ENCODE results near the gene DGKG.
A peak's percentile ranks its signal among the peaks of the same experiment; 100 is the strongest.

The DGKG gene

DNA sequence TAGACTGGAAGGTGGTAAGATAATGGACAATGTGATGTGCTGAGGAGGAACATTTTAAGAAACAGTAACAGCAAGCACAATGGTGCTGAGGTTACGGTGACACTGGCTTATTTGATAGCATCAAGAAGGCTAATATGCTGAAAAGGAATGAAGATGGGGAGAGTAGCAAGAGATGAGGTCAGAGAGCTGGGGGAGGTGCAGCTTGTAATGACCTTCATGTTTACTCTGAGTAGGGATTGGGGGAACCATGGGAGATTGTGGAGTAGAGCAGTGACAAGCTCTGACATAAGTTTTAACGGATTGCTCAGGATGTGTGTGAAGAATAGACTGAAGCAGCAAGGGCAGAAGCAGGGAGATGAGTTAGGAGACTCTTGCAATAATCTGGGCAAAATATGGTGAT, 56.7 kb downstream of the DGKG start:
- Histone ChIP-seq H2AK5ac (ENCODE audit: low read length) (no peak overlapping the region), H3K23ac (ENCODE audit: low read length) (no peak overlapping the region), H2BK12ac (ENCODE audit: low read length) (no peak overlapping the region), H2BK120ac (ENCODE audit: insufficient read depth, low read length, poor library complexity) (no peak overlapping the region), H4K91ac (ENCODE audit: low read depth, low read length) (no peak overlapping the region), H3K79me1 (ENCODE audit: low read length) (no peaks in the 10 kb centered on the region), H3K4me2 (ENCODE audit: low read length) (no peak overlapping the region), H4K8ac (ENCODE audit: low read depth, low read length) (no peak overlapping the region), H3K27me3 (ENCODE audit: insufficient read depth, low read length) (no peaks in the 10 kb centered on the region), H3K9me3 (ENCODE audit: insufficient read depth, low read depth, low read length) (no peaks in the 10 kb centered on the region), H3K4ac (ENCODE audit: low read depth, low read length) (no peak overlapping the region), H3K18ac (ENCODE audit: low read length) (no peak overlapping the region), H3K14ac (ENCODE audit: low read length) (no peak overlapping the region), H3K36me3 (ENCODE audit: control insufficient read depth in 1 of 2, insufficient read depth in 2 of 2, low read length in 2 of 2) (no peaks in the 10 kb centered on the region), H3K4me1 (ENCODE audit: control insufficient read depth in 1 of 2, insufficient read depth in 2 of 2, low read length in 2 of 2) (no peaks in the 10 kb centered on the region), H3K9ac (ENCODE audit: low read length) (no peak overlapping the region), H4K12ac (ENCODE audit: low read depth, low read length) (no peak overlapping the region), H2BK5ac (ENCODE audit: low read depth, low read length, poor library complexity) (no peak overlapping the region), H3K27ac (ENCODE audit: low read depth, low read length) (no peak overlapping the region), H3K79me2 (ENCODE audit: control insufficient read depth, insufficient read depth, low read length, poor library complexity) (no peaks in the 10 kb centered on the region), H2AFZ (ENCODE audit: insufficient read depth, low read length, poor library complexity) (no peak overlapping the region), H3K4me3 (ENCODE audit: low read depth, low read length) (no peak overlapping the region)
- DNase-seq, result no peak
- no CpG with 5 or more reads among the region's 2 CpGs for WGBS (ENCODE audit: extremely low coverage, insufficient coverage, insufficient read length)

DNA sequence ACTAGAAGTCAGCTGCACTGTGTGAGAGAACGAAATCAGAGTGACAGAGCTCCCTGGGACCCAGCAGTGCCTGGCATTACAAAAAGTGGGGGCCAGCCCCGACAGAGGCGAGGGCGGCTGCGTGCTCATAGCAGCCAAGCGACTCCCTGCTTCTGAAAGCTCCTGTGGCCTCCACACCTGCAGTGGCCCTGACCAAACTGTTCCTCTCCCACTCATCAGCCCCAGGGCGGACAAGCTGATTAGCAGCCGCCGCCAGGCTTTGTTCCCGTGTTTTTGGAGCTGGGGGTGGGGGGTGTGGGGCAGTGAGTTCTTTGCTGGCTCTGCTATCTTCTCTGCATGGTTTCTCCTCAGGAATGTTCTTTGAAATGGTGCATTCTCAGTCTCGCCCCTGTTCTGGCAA, 58.1 kb downstream of the DGKG start:
- Histone ChIP-seq H3K23ac (ENCODE audit: low read length) (no peak overlapping the region), H3K27ac (ENCODE audit: low read depth, low read length) (no peak overlapping the region), H3K4ac (ENCODE audit: low read depth, low read length) (no peak overlapping the region), H3K4me3 (ENCODE audit: low read depth, low read length) (no peak overlapping the region), H3K9me3 (ENCODE audit: insufficient read depth, low read depth, low read length) (no peaks in the 10 kb centered on the region), H3K4me1 (ENCODE audit: control insufficient read depth in 1 of 2, insufficient read depth in 2 of 2, low read length in 2 of 2) (no peaks in the 10 kb centered on the region), H2BK120ac (ENCODE audit: insufficient read depth, low read length, poor library complexity) (no peak overlapping the region), H2BK12ac (ENCODE audit: low read length) (no peak overlapping the region), H3K18ac (ENCODE audit: low read length) (no peak overlapping the region), H2BK5ac (ENCODE audit: low read depth, low read length, poor library complexity) (no peak overlapping the region), H3K14ac (ENCODE audit: low read length) (no peak overlapping the region), H3K9ac (ENCODE audit: low read length) (no peak overlapping the region), H4K91ac (ENCODE audit: low read depth, low read length) (no peak overlapping the region), H3K79me1 (ENCODE audit: low read length) (no peaks in the 10 kb centered on the region), H2AK5ac (ENCODE audit: low read length) (no peak overlapping the region), H3K27me3 (ENCODE audit: insufficient read depth, low read length) (no peaks in the 10 kb centered on the region), H3K36me3 (ENCODE audit: control insufficient read depth in 1 of 2, insufficient read depth in 2 of 2, low read length in 2 of 2) (no peaks in the 10 kb centered on the region), H4K8ac (ENCODE audit: low read depth, low read length) (no peak overlapping the region), H2AFZ (ENCODE audit: insufficient read depth, low read length, poor library complexity) (no peak overlapping the region), H3K79me2 (ENCODE audit: control insufficient read depth, insufficient read depth, low read length, poor library complexity) (no peaks in the 10 kb centered on the region), H3K4me2 (ENCODE audit: low read length) (no peak overlapping the region), H4K12ac (ENCODE audit: low read depth, low read length) (no peak overlapping the region)
- DNase-seq, result no peak
- no CpG with 5 or more reads among the region's 11 CpGs for WGBS (ENCODE audit: extremely low coverage, insufficient coverage, insufficient read length)

DNA sequence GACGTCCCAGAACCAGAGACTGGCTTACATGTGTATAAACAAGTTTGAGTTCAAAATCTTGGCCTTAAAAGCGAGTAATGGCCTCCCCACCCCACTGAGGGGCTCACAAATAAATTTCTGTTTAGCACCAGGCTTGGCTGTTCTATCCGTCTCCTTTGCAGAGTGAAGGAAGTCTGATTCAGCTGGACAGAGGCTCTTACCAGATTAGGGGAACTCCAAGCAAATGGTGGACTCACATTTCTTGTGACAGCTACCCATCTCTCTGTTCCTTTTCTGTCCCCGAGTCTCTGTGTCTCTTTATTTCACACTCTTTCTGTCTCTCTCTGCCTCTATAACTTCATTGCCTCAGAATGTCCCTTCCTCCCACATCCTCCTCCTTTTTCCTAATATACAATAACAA, 62.7 kb downstream of the DGKG start:
- WGBS (ENCODE audit: extremely low coverage, insufficient coverage, insufficient read length), result no CpG with 5 or more reads among the region's 4 CpGs

DNA sequence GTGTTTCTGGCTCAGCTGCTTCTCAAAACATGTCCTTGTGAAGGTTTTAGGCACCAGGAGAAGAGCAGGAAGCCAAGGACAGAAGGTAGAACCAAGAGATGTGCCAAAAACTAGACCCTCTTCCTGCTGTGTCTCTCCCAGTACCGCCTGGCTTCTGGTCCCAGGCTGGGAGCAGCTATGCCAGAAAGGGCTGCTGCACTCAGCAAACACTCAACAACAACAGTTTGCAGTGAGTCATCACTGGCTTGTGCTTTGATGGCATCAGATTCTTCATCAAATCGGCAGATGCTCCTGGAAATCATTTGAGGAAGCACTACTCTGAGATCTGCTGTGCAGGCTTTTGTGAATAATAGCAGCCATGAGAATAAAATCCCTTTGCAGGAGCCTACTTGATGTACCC, 63.2 kb downstream of the DGKG start:
- Histone ChIP-seq H4K8ac (ENCODE audit: low read depth, low read length) (no peak overlapping the region), H3K9ac (ENCODE audit: low read length) (no peak overlapping the region), H2BK120ac (ENCODE audit: insufficient read depth, low read length, poor library complexity) (no peak overlapping the region), H4K12ac (ENCODE audit: low read depth, low read length) (no peak overlapping the region), H2BK12ac (ENCODE audit: low read length) (no peak overlapping the region), H3K4me3 (ENCODE audit: low read depth, low read length) (no peak overlapping the region), H3K27ac (ENCODE audit: low read depth, low read length) (no peak overlapping the region), H2AK5ac (ENCODE audit: low read length) (no peak overlapping the region), H3K4me1 (ENCODE audit: control insufficient read depth in 1 of 2, insufficient read depth in 2 of 2, low read length in 2 of 2) (no peaks in the 10 kb centered on the region), H3K79me1 (ENCODE audit: low read length) (no peaks in the 10 kb centered on the region), H4K91ac (ENCODE audit: low read depth, low read length) (no peak overlapping the region), H2BK5ac (ENCODE audit: low read depth, low read length, poor library complexity) (no peak overlapping the region), H3K79me2 (ENCODE audit: control insufficient read depth, insufficient read depth, low read length, poor library complexity) (no peaks in the 10 kb centered on the region), H3K23ac (ENCODE audit: low read length) (no peak overlapping the region), H2AFZ (ENCODE audit: insufficient read depth, low read length, poor library complexity) (no peak overlapping the region), H3K36me3 (ENCODE audit: control insufficient read depth in 1 of 2, insufficient read depth in 2 of 2, low read length in 2 of 2) (no peaks in the 10 kb centered on the region), H3K9me3 (ENCODE audit: insufficient read depth, low read depth, low read length) (no peaks in the 10 kb centered on the region), H3K18ac (ENCODE audit: low read length) (no peak overlapping the region), H3K4ac (ENCODE audit: low read depth, low read length) (no peak overlapping the region), H3K27me3 (ENCODE audit: insufficient read depth, low read length) (no peaks in the 10 kb centered on the region), H3K14ac (ENCODE audit: low read length) (no peak overlapping the region), H3K4me2 (ENCODE audit: low read length) (no peak overlapping the region)
- no CpG with 5 or more reads among the region's 2 CpGs for WGBS (ENCODE audit: extremely low coverage, insufficient coverage, insufficient read length)
- peak in 1 of 2 donors; percentile 21 for DNase-seq

More for the DNA sequence above, 62.7 kb downstream of the DGKG start:
- Histone ChIP-seq H3K9ac (ENCODE audit: low read length) (no peak overlapping the region), H4K8ac (ENCODE audit: low read depth, low read length) (no peak overlapping the region), H3K23ac (ENCODE audit: low read length) (no peak overlapping the region), H2AK5ac (ENCODE audit: low read length) (no peak overlapping the region), H3K36me3 (ENCODE audit: control insufficient read depth in 1 of 2, insufficient read depth in 2 of 2, low read length in 2 of 2) (no peaks in the 10 kb centered on the region), H4K12ac (ENCODE audit: low read depth, low read length) (no peak overlapping the region), H3K9me3 (ENCODE audit: insufficient read depth, low read depth, low read length) (no peaks in the 10 kb centered on the region), H3K4ac (ENCODE audit: low read depth, low read length) (no peak overlapping the region), H3K79me1 (ENCODE audit: low read length) (no peaks in the 10 kb centered on the region), H2AFZ (ENCODE audit: insufficient read depth, low read length, poor library complexity) (no peak overlapping the region), H3K4me3 (ENCODE audit: low read depth, low read length) (no peak overlapping the region), H3K27me3 (ENCODE audit: insufficient read depth, low read length) (no peaks in the 10 kb centered on the region), H4K91ac (ENCODE audit: low read depth, low read length) (no peak overlapping the region), H3K14ac (ENCODE audit: low read length) (no peak overlapping the region), H3K4me1 (ENCODE audit: control insufficient read depth in 1 of 2, insufficient read depth in 2 of 2, low read length in 2 of 2) (no peaks in the 10 kb centered on the region), H3K18ac (ENCODE audit: low read length) (no peak overlapping the region), H3K27ac (ENCODE audit: low read depth, low read length) (no peak overlapping the region), H2BK5ac (ENCODE audit: low read depth, low read length, poor library complexity) (no peak overlapping the region), H3K79me2 (ENCODE audit: control insufficient read depth, insufficient read depth, low read length, poor library complexity) (no peaks in the 10 kb centered on the region), H2BK120ac (ENCODE audit: insufficient read depth, low read length, poor library complexity) (no peak overlapping the region), H2BK12ac (ENCODE audit: low read length) (no peak overlapping the region), H3K4me2 (ENCODE audit: low read length) (no peak overlapping the region)
- DNase-seq, result no peak
